ENCODE data around the gene SLC16A6. TPM values are rescaled to one million over a fixed set of nuclear protein-coding genes. Genes with fewer than 3 reads are reported as not detected.
"Not testable (repeated sequence)": the region's sequence is repeated elsewhere in the genome, so short reads cannot be mapped to it uniquely, and the experiment has no call there.

Gene SLC16A6
- total RNA-seq, 1 experiment from 2014 or later = 0.70 TPM

- H3K4me3 ChIP-seq = no peak overlapping the region
- no peak overlapping the region for H2AFZ ChIP-seq
- TF ChIP-seq CTCF (conservative IDR thresholded peaks at IDR 0.05) = no peak
- TF ChIP-seq EZH2 (IDR thresholded peaks at IDR 0.05; ENCODE audit: low read depth) = no peak
- H3K27me3 ChIP-seq (ENCODE audit: insufficient read depth, low read depth) = no peaks in the 10 kb centered on the region
- BruUV-seq (replicated peaks) = no TSS peak
- no peaks in the 10 kb centered on the region for H3K79me2 ChIP-seq (ENCODE audit: low read depth)
- CTCF ChIA-PET = no interaction called here
- no peak for DNase-seq
- H3K27ac ChIP-seq = no peak overlapping the region
- H4K20me1 ChIP-seq (ENCODE audit: insufficient read depth) = no peaks in the 10 kb centered on the region
- intact Hi-C loops (cut with micrococcal nuclease; ENCODE audit: unreplicated experiment) = no loop called here
- no peaks in the 10 kb centered on the region for H3K4me1 ChIP-seq (replicated peaks; ENCODE audit: insufficient read depth)
- no peaks in the 10 kb centered on the region; the same call in 1 of the 2 replicates for H3K9me3 ChIP-seq (ENCODE audit: insufficient read depth, low read depth)
- H3K36me3 ChIP-seq (ENCODE audit: low read depth) = no peaks in the 10 kb centered on the region
- no peaks in the 10 kb centered on the region for H3F3A ChIP-seq (ENCODE audit: insufficient read depth, low read depth)
- no peak overlapping the region for H3K4me2 ChIP-seq
- no peaks in the 10 kb centered on the region for H3K9me2 ChIP-seq (ENCODE audit: insufficient read depth)
- POLR2A ChIA-PET (ENCODE audit: unreplicated experiment) = no interaction called here
Measured at GRCh38 chr17:68273722-68274121, 17.2 kb downstream of the SLC16A6 start.

- H2AFZ ChIP-seq; H3K4me3 ChIP-seq; H3K36me3 ChIP-seq (ENCODE audit: low read depth); CTCF ChIA-PET; H3K9me2 ChIP-seq (ENCODE audit: insufficient read depth); H3F3A ChIP-seq (ENCODE audit: insufficient read depth, low read depth); H3K27ac ChIP-seq; H3K9me3 ChIP-seq (ENCODE audit: insufficient read depth, low read depth); DNase-seq; H3K79me2 ChIP-seq (ENCODE audit: low read depth); BruUV-seq (replicated peaks); H4K20me1 ChIP-seq (ENCODE audit: insufficient read depth); H3K27me3 ChIP-seq (ENCODE audit: insufficient read depth, low read depth); H3K4me1 ChIP-seq (replicated peaks; ENCODE audit: insufficient read depth); H3K4me2 ChIP-seq; intact Hi-C loops (cut with micrococcal nuclease; ENCODE audit: unreplicated experiment): not testable (repeated sequence)
- POLR2A ChIA-PET (ENCODE audit: unreplicated experiment) = interaction anchor here (0.6 kb wide), 1 partner anchor 209 kb away, joined by 7 read pairs; no protein-coding TSS in a partner anchor
Measured at GRCh38 chr17:68265833-68266232, 25.1 kb downstream of the SLC16A6 start.

- H3F3A ChIP-seq (ENCODE audit: insufficient read depth, low read depth); H3K4me3 ChIP-seq; POLR2A ChIA-PET (ENCODE audit: unreplicated experiment); H3K4me2 ChIP-seq; BruUV-seq (replicated peaks); H3K4me1 ChIP-seq (replicated peaks; ENCODE audit: insufficient read depth); H2AFZ ChIP-seq; H3K9me2 ChIP-seq (ENCODE audit: insufficient read depth); H3K36me3 ChIP-seq (ENCODE audit: low read depth); DNase-seq; H3K79me2 ChIP-seq (ENCODE audit: low read depth); H4K20me1 ChIP-seq (ENCODE audit: insufficient read depth); H3K27me3 ChIP-seq (ENCODE audit: insufficient read depth, low read depth); H3K27ac ChIP-seq; H3K9me3 ChIP-seq (ENCODE audit: insufficient read depth, low read depth): not testable (repeated sequence)
- CTCF ChIA-PET = interaction anchor here (0.5 to 2.8 kb wide), 2 partner anchors 106 to 136 kb away, joined by 4 to 17 read pairs; no protein-coding TSS in a partner anchor
- intact Hi-C loops (cut with micrococcal nuclease; ENCODE audit: unreplicated experiment) = loop anchor here (1.0 kb wide), 2 partner anchors 136 to 173 kb away; no protein-coding TSS in a partner anchor
- peak; percentile 74 for TF ChIP-seq CTCF (conservative IDR thresholded peaks at IDR 0.05)
Measured at GRCh38 chr17:68263101-68263681, 27.7 kb downstream of the SLC16A6 start.

- H3K9me3 ChIP-seq (ENCODE audit: insufficient read depth, low read depth); DNase-seq; H3F3A ChIP-seq (ENCODE audit: insufficient read depth, low read depth); H3K4me3 ChIP-seq; H3K4me1 ChIP-seq (replicated peaks; ENCODE audit: insufficient read depth); H3K27ac ChIP-seq; H3K4me2 ChIP-seq; CTCF ChIA-PET; H3K27me3 ChIP-seq (ENCODE audit: insufficient read depth, low read depth); BruUV-seq (replicated peaks); H3K36me3 ChIP-seq (ENCODE audit: low read depth); intact Hi-C loops (cut with micrococcal nuclease; ENCODE audit: unreplicated experiment); H3K9me2 ChIP-seq (ENCODE audit: insufficient read depth); H2AFZ ChIP-seq; H4K20me1 ChIP-seq (ENCODE audit: insufficient read depth); H3K79me2 ChIP-seq (ENCODE audit: low read depth); POLR2A ChIA-PET (ENCODE audit: unreplicated experiment): not testable (repeated sequence)
Measured at GRCh38 chr17:68262467-68262866, 28.5 kb downstream of the SLC16A6 start.

Measured in PC-9 (cell line).